GM12878 (cell line): Measurements from ENCODE around the gene DRD2.

Experiments
- MAX ChIP-seq: IDR thresholded peaks from 2 replicates; pipeline ENCODE4 v1.6.1; 2012; ENCODE audit warnings: low read depth, low read length, improper control_type of control experiment
- NFYB ChIP-seq: IDR thresholded peaks from 2 replicates; pipeline ENCODE4 v1.6.1; 2011; ENCODE audit warnings: low read depth, mild to moderate bottlenecking, low read length, improper control_type of control experiment, moderate library complexity; ENCODE audit not compliant: insufficient read depth
- POLR2A ChIP-seq: IDR thresholded peaks from 2 replicates; pipeline ENCODE4 v1.6.1; 2011; ENCODE audit warnings: low read depth, mild to moderate bottlenecking, low read length
- TF ChIP-seq, protein P1 (sequence below), 3 experiments: IDR thresholded peaks in 2 of 3; conservative IDR thresholded peaks in 1 of 3; 2 replicates each; pipeline ENCODE4 v1.5.1; 2011; ENCODE audit warnings: low read depth in 3 of 3, low read length in 3 of 3, mild to moderate bottlenecking in 3 of 3, control low read depth in 2 of 3, moderate library complexity in 2 of 3, inconsistent platforms in 1 of 3, mixed read lengths in 1 of 3; ENCODE audit not compliant: control insufficient read depth in 2 of 3, insufficient read depth in 1 of 3; ENCODE audit errors: extremely low read depth in 1 of 3

DNA sequence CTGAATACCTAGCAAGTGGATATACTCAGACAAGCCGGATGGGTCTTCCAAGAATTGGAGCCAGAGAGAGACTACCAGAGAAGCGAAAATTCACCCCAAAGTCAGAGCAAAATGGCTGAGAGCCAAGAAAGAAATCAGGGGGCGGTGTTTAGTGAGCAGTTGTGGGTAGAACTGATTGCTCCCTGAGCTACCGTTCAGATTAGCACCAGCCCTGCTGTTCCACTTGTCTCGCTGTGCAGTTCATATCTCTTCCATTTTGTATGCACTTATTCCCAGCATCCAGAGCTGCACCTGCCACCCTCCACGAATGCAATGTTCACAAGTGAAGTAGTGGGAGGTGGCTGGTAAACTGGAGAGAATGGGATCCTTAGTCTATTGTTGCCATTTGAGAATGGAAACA lies 25.5 kb downstream of the DRD2 start:
- no peak for TF ChIP-seq NFYB
- no peak for TF ChIP-seq POLR2A
- TF ChIP-seq, protein P1, sequence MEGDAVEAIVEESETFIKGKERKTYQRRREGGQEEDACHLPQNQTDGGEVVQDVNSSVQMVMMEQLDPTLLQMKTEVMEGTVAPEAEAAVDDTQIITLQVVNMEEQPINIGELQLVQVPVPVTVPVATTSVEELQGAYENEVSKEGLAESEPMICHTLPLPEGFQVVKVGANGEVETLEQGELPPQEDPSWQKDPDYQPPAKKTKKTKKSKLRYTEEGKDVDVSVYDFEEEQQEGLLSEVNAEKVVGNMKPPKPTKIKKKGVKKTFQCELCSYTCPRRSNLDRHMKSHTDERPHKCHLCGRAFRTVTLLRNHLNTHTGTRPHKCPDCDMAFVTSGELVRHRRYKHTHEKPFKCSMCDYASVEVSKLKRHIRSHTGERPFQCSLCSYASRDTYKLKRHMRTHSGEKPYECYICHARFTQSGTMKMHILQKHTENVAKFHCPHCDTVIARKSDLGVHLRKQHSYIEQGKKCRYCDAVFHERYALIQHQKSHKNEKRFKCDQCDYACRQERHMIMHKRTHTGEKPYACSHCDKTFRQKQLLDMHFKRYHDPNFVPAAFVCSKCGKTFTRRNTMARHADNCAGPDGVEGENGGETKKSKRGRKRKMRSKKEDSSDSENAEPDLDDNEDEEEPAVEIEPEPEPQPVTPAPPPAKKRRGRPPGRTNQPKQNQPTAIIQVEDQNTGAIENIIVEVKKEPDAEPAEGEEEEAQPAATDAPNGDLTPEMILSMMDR (IDR thresholded peaks at IDR 0.05 in 2 of 3, conservative IDR thresholded peaks at IDR 0.05 in 1 of 3; ENCODE audit: control insufficient read depth in 2 of 3, extremely low read depth in 1 of 3, insufficient read depth in 1 of 3, low read depth in 3 of 3, low read length in 3 of 3), result no peak
- TF ChIP-seq MAX, result no peak
